Heart right ventricle (tissue), 16 donors: ENCODE results near the gene FBN1. TPM values are rescaled to one million over a fixed set of nuclear protein-coding genes. Genes with fewer than 3 reads are reported as not detected.

Source experiments
- ATAC-seq, 8 donors: fragments of 200-7000 bp; cut with Tn5 transposase; one replicate each; pipeline ENCODE4 v1.9.1; 2020; ENCODE audit warnings: mild to moderate bottlenecking in 8 of 8, moderate library complexity in 8 of 8, moderate number of reproducible peaks in 1 of 8
- DNase-seq, 2 donors: peaks; one replicate each; pipeline ENCODE4 v3.0.0-alpha.2; 2020
- H3K27ac ChIP-seq, 10 donors: fragments of 200-600 bp; sonication (generic) in 2 of 10; one replicate each; pipeline versions ENCODE4 v1.5.0 to v1.8.0; 2020 to 2022; ENCODE audit warnings: mild to moderate bottlenecking in 3 of 10
- H3K27me3 ChIP-seq, 7 donors: fragments of 200-600 bp; one replicate each; pipeline ENCODE4 v1.8.0; 2021 to 2022; ENCODE audit warnings: mild to moderate bottlenecking in 2 of 7
- H3K36me3 ChIP-seq, 9 donors: fragments of 200-600 bp; sonication (generic) in 1 of 9; one replicate each; pipeline versions ENCODE4 v1.5.0 to v1.8.0; 2020 to 2022; ENCODE audit warnings: mild to moderate bottlenecking in 2 of 9
- H3K4me1 ChIP-seq, 9 donors: fragments of 200-600 bp; sonication (generic) in 1 of 9; one replicate each; pipeline versions ENCODE4 v1.5.0 to v1.8.0; 2020 to 2022; ENCODE audit warnings: mild to moderate bottlenecking in 4 of 9
- H3K4me3 ChIP-seq, 10 donors: fragments of 200-600 bp; sonication (generic) in 2 of 10; one replicate each; pipeline versions ENCODE4 v1.5.0 to v1.8.0; 2020 to 2022; ENCODE audit warnings: mild to moderate bottlenecking in 7 of 10, moderate library complexity in 2 of 10
- H3K9me3 ChIP-seq, 11 donors: fragments of 200-600 bp in 10 of 11; sonication (generic) in 2 of 11; one replicate each; pipeline versions ENCODE4 v1.5.0 to v1.8.0; 2013 to 2022; ENCODE audit warnings: mild to moderate bottlenecking in 2 of 11, control low read depth in 1 of 11, moderate library complexity in 1 of 11
- WGBS, 2 donors: extraction: QIAGEN DNeasy Blood & Tissue Kit; methylation state at CpG; one replicate each; pipeline ENCODE4 v1.1.7; 2013; ENCODE audit warnings: inconsistent platforms in 1 of 2; 5-methylcytosine and 5-hydroxymethylcytosine counted together
- intact Hi-C, 10 donors: fragments of 100-400 bp; cut with DNase I; formaldehyde crosslinking; loops; one replicate each; pipeline versions ENCODE4 v1.11.1 to v1.14.2; 2022
- polyA plus RNA-seq, 2 donors: library from polyadenylated mRNA; stranded (reverse); fragments of 200-250 nt; gene quantifications; one replicate each; pipeline ENCODE4 v1.2.3, GENCODE V29; 2013
- total RNA-seq, 10 donors: library from RNA; stranded (reverse); fragmentation: NEBNext Ultra II Directional in 3 of 10; extraction: Animal tissue kit (Norgen Biotek cat#: 25700) in 3 of 10; gene quantifications; one replicate each; pipeline versions ENCODE4 v1.2.1 to v1.2.4, GENCODE V29; 2021 to 2023
- TF ChIP-seq, protein P1 (sequence below), 9 donors: fragments of 200-600 bp; sonication (generic) in 2 of 9; IDR thresholded peaks; one replicate each; pipeline versions ENCODE4 v1.5.0 to v1.8.0; 2021 to 2022; ENCODE audit warnings: antibody characterized with exemption in 9 of 9, mild to moderate bottlenecking in 5 of 9, moderate library complexity in 1 of 9
- donor health status: Arrhythmogenic right ventricular cardiomyopathy.
- donor health status: ischemic (EF 13 %, LVEDD 7.1; RV severe dilation, severe dysfunction).
- donor health status: healthy with polysubstance abuse.
- donor health status: DM: no; HTN: yes; CAD: no.
- donor health status: DM: no; HTN: no; CAD: no.
- donor health status: ischemic (EF 25% LVEDD 6.9; RV normal size, moderate dysfunction).
- donor health status: ischemic (EF 25% LVEDD 5.7; RV mildly dilated, moderate dysfunction).
- donor health status: healthy.
- donor health status: DM: yes; HTN: yes; CAD: no.
- donor health status: Ischemic cardiomyopathy.
- donor health status: ischemic (EF 35%, LVEDD 5.7; RV mildly dilated, moderate dysfunction).
- donor health status: nonischemic (EF 11% LVEDD 7.7; RV severe dilation, severe dysfunction).
- donor health status: DM: yes; HTN: yes; CAD: no.
- donor health status: PGD.
- donor health status: ischemic (EF 29% LVEDD 5.4; RV normal size, mild dysfunction).
- donor health status: nonischemic (EF 23%, LVEDD 6.1; RV moderate dilation, normal function).

FBN1 gene
- total and polyA plus RNA-seq, 12 donors = 7.0 to 116 (median 31.1) TPM

DNA sequence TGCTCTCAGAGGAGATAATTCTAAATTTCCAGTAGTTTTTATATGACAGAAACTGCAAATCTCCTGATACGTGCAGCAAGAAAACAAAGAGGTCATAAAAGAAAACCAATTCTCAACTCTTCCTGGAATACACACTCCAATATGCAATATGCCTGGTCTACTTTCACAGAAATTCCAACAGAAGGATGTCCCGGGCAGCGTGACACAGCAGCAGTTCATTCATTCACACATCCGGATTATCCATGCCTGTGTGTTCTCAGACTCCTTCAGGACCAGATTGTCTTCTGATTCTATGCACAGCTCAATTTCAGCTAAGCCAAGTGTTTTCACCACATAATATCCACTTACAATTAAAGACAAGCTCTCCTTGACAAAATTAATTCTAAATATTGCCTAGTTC lies 64.3 kb downstream of the FBN1 start:
- DNase-seq (no peak), ATAC-seq (peak in 1 of 8 donors; percentile 31)
- TF ChIP-seq, protein P1, sequence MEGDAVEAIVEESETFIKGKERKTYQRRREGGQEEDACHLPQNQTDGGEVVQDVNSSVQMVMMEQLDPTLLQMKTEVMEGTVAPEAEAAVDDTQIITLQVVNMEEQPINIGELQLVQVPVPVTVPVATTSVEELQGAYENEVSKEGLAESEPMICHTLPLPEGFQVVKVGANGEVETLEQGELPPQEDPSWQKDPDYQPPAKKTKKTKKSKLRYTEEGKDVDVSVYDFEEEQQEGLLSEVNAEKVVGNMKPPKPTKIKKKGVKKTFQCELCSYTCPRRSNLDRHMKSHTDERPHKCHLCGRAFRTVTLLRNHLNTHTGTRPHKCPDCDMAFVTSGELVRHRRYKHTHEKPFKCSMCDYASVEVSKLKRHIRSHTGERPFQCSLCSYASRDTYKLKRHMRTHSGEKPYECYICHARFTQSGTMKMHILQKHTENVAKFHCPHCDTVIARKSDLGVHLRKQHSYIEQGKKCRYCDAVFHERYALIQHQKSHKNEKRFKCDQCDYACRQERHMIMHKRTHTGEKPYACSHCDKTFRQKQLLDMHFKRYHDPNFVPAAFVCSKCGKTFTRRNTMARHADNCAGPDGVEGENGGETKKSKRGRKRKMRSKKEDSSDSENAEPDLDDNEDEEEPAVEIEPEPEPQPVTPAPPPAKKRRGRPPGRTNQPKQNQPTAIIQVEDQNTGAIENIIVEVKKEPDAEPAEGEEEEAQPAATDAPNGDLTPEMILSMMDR (IDR thresholded peaks at IDR 0.05) = no peak
- peaks cover 7 to 56% (median 27%) of the 10 kb centered on the region in 9 donors for H3K4me1 ChIP-seq
- H3K27ac ChIP-seq = peak overlapping the region in 3 of 10 donors; percentile 42 to 63 (median 46)
- no peaks in the 10 kb centered on the region for H3K27me3 ChIP-seq
- WGBS, 2 donors = 63 to 75% methylated on average over 4 of the region's 4 CpGs
- H3K4me3 ChIP-seq = no peak overlapping the region
- no peaks in the 10 kb centered on the region for H3K9me3 ChIP-seq
- intact Hi-C loops = no loop called here
- peaks cover 0 to 1% (median 0%) of the 10 kb centered on the region in 9 donors for H3K36me3 ChIP-seq

DNA sequence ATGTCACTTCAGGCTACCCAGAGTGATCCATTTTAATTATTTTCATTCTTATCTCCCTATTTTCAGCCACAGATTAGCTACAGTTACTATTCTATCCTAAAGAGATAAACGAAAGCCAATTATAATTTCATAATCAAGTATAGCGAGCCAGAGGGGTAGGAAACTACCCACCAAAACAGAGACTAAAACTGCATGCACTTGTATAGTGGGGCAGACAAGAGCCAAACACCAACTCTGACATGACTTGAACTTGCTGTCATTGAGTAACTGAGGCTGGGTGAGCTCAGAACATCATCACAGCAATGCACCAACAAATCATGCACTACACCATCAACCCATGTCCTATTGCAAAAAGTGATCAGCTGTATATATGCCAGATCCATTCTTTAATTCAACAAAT lies 64.8 kb downstream of the FBN1 start:
- TF ChIP-seq, protein P1 (IDR thresholded peaks at IDR 0.05) = no peak
- Histone ChIP-seq H3K27me3 (no peaks in the 10 kb centered on the region), H3K4me3 (no peak overlapping the region), H3K9me3 (no peaks in the 10 kb centered on the region), H3K4me1 (peaks cover 7 to 56% (median 27%) of the 10 kb centered on the region in 9 donors), H3K27ac (peak overlapping the region in 3 of 10 donors; percentile 42 to 63 (median 46)), H3K36me3 (peaks cover 0 to 6% (median 0%) of the 10 kb centered on the region in 9 donors)
- intact Hi-C loops = no loop called here
- peak in 3 of 8 donors; percentile 12 to 50 (median 32) for ATAC-seq
- WGBS, 2 donors = 73 to 76% methylated on average over 2 of the region's 2 CpGs
- no peak for DNase-seq

DNA sequence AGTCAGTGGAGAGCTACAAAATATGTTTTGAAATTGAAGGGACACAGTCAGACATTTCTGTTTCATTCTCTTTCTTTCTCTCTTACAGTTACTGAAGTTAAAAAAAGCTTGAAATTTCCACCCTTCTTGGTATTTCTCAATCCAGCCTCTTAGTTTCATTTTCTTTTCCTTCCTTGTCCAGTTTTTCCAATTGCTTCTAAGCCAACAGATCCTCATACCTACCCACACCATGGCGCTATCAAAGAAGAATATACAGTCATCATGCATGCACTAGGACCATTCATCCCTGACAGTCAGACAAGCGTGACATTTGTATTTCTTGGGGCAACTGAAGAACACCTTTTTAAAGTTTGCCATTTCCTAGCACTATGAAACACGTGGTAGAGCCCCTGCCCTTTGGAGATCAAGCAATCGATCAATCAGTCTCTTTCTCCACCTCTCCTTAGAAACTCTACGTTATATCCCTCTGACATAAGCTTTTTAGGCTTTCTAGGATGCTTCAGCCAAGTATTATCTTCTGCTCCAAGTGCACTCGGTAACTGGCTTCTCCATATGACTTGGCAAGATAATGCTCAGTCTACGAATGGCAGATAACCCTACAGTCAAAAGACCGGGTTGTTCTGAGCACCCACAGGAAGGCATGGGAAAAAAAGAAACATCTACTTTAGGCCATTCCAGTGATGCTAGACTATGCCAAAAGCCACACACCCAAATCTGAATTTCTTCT lies 65.4 kb downstream of the FBN1 start:
- TF ChIP-seq, protein P1 (IDR thresholded peaks at IDR 0.05) = no peak
- Histone ChIP-seq H3K27ac (peak overlapping the region in 5 of 10 donors; percentile 22 to 63 (median 31)), H3K36me3 (peaks cover 0 to 6% (median 0%) of the 10 kb centered on the region in 9 donors), H3K9me3 (no peaks in the 10 kb centered on the region), H3K4me3 (peak overlapping the region in 3 of 10 donors; percentile 0 to 18 (median 6)), H3K27me3 (no peaks in the 10 kb centered on the region), H3K4me1 (peaks cover 7 to 56% (median 27%) of the 10 kb centered on the region in 9 donors)
- DNase-seq = no peak
- intact Hi-C loops = no loop called here
- peak in 7 of 8 donors; percentile 26 to 60 (median 35) for ATAC-seq
- 54 to 60% methylated on average over 8 of the region's 8 CpGs for WGBS, 2 donors

DNA sequence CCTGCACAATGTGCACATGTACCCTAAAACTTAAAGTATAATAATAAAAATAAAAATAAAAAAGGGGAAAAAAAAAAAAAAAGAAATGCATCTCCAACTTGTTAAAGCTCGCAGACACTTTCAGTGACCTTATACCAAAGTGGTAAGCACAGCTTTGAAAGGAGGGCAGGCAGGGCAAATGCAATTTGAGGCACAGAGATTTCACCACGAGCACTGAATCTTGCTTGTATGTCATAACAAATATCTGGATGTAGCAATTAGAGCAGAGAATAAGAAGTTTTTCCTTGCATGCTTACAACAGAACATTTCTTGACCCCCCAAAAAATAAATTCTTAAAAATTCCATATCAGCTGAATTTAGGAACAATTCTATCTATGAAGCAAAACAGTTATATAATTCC lies 66.5 kb downstream of the FBN1 start:
- DNase-seq (no peak), ATAC-seq (no peak)
- H3K4me3 ChIP-seq = no peak overlapping the region
- intact Hi-C loops = no loop called here
- H3K36me3 ChIP-seq = peaks cover 0 to 6% (median 0%) of the 10 kb centered on the region in 9 donors
- no peaks in the 10 kb centered on the region for H3K9me3 ChIP-seq
- H3K4me1 ChIP-seq = peaks cover 7 to 56% (median 27%) of the 10 kb centered on the region in 9 donors
- TF ChIP-seq, protein P1 (IDR thresholded peaks at IDR 0.05) = no peak
- H3K27ac ChIP-seq = peak overlapping the region in 3 of 10 donors; percentile 3 to 63 (median 42)
- 91 to 95% methylated on average over 2 of the region's 2 CpGs for WGBS, 2 donors
- H3K27me3 ChIP-seq = no peaks in the 10 kb centered on the region
